HCT116 (cell line): ENCODE results near the gene RYR2.

Source experiments
- CEBPB ChIP-seq: IDR thresholded peaks from 2 replicates; pipeline ENCODE4 v1.6.1; 2012; ENCODE audit warnings: low read depth
- EGR1 ChIP-seq: IDR thresholded peaks from 2 replicates; pipeline ENCODE4 v1.6.1; 2012; ENCODE audit warnings: low read depth
- EZH2 ChIP-seq: fragments of 200-600 bp; sonication (generic); IDR thresholded peaks from 2 replicates; pipeline ENCODE4 v1.6.1; 2017; ENCODE audit warnings: antibody characterized with exemption, mixed run types
- FOSL1 ChIP-seq: IDR thresholded peaks from 2 replicates; pipeline ENCODE4 v1.6.1; 2012; ENCODE audit warnings: low read depth
- JUND ChIP-seq: IDR thresholded peaks from 2 replicates; pipeline ENCODE4 v1.6.1; 2012
- POLR2A ChIP-seq: IDR thresholded peaks from 2 replicates; pipeline ENCODE4 v1.7.0; 2011; ENCODE audit warnings: borderline replicate concordance; ENCODE audit not compliant: insufficient read depth, insufficient read length; ENCODE audit errors: extremely low read depth
- TCF7L2 ChIP-seq: IDR thresholded peaks from 2 replicates; pipeline ENCODE4 v1.7.0; 2011; ENCODE audit warnings: borderline replicate concordance, inconsistent platforms; ENCODE audit not compliant: insufficient read depth, insufficient read length; ENCODE audit errors: extremely low read depth
- YY1 ChIP-seq: IDR thresholded peaks from 2 replicates; pipeline ENCODE4 v1.6.1; 2011; ENCODE audit warnings: low read length, low read depth, moderate library complexity, mild to moderate bottlenecking; ENCODE audit not compliant: insufficient replicate concordance; ENCODE audit errors: extremely low read depth
- TF ChIP-seq, protein P1 (sequence below), 3 experiments: fragments of 200-600 bp in 1 of 3; sonication (generic) in 1 of 3; IDR thresholded peaks in 2 of 3; conservative IDR thresholded peaks in 1 of 3; 2 replicates each; pipeline ENCODE4 v1.5.1; 2012 to 2017; ENCODE audit warnings: low read depth in 2 of 3, low read length in 2 of 3, antibody characterized with exemption in 1 of 3, borderline replicate concordance in 1 of 3, control low read depth in 1 of 3, mild to moderate bottlenecking in 1 of 3, mixed read lengths in 1 of 3, mixed run types in 1 of 3, moderate library complexity in 1 of 3; ENCODE audit not compliant: insufficient read depth in 1 of 3
- TF ChIP-seq, protein P2 (sequence below): IDR thresholded peaks from 2 replicates; pipeline ENCODE4 v1.6.1; 2011; ENCODE audit warnings: mild to moderate bottlenecking, low read length, moderate library complexity; ENCODE audit not compliant: insufficient replicate concordance; ENCODE audit errors: extremely low read depth

DNA sequence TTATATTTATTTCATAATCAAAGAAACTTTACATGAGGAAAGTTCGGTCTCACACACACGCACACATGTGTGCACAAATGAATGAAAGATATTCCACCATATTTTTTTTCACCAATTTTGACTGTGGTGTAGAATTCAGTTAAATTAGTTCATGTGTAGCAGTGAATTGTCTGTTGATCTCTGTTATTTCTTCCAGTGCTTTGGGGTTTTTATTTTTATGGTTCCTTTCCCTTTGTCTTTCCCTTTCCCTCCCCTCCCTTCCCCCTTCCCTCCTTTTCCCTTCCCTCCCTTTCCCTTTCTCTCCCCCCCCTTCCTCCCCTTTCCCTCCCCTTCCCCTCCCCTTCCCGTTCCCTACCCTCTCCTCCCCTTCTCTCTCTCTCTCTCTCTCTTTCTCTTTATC is 8.9 kb downstream of the RYR2 start:
- TF ChIP-seq JUND (no peak), POLR2A (no peak), YY1 (no peak), TCF7L2 (no peak), EZH2 (no peak), CEBPB (no peak), FOSL1 (no peak), EGR1 (no peak)
- TF ChIP-seq, protein P1, sequence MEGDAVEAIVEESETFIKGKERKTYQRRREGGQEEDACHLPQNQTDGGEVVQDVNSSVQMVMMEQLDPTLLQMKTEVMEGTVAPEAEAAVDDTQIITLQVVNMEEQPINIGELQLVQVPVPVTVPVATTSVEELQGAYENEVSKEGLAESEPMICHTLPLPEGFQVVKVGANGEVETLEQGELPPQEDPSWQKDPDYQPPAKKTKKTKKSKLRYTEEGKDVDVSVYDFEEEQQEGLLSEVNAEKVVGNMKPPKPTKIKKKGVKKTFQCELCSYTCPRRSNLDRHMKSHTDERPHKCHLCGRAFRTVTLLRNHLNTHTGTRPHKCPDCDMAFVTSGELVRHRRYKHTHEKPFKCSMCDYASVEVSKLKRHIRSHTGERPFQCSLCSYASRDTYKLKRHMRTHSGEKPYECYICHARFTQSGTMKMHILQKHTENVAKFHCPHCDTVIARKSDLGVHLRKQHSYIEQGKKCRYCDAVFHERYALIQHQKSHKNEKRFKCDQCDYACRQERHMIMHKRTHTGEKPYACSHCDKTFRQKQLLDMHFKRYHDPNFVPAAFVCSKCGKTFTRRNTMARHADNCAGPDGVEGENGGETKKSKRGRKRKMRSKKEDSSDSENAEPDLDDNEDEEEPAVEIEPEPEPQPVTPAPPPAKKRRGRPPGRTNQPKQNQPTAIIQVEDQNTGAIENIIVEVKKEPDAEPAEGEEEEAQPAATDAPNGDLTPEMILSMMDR (IDR thresholded peaks at IDR 0.05 in 2 of 3, conservative IDR thresholded peaks at IDR 0.05 in 1 of 3; ENCODE audit: borderline replicate concordance in 1 of 3, insufficient read depth in 1 of 3, low read depth in 2 of 3, low read length in 2 of 3) = no peak
- TF ChIP-seq, protein P2, sequence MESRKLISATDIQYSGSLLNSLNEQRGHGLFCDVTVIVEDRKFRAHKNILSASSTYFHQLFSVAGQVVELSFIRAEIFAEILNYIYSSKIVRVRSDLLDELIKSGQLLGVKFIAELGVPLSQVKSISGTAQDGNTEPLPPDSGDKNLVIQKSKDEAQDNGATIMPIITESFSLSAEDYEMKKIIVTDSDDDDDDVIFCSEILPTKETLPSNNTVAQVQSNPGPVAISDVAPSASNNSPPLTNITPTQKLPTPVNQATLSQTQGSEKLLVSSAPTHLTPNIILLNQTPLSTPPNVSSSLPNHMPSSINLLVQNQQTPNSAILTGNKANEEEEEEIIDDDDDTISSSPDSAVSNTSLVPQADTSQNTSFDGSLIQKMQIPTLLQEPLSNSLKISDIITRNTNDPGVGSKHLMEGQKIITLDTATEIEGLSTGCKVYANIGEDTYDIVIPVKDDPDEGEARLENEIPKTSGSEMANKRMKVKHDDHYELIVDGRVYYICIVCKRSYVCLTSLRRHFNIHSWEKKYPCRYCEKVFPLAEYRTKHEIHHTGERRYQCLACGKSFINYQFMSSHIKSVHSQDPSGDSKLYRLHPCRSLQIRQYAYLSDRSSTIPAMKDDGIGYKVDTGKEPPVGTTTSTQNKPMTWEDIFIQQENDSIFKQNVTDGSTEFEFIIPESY = no peak
